ENCODE results near the gene FOXK2.

Gene FOXK2

GRCh38 chr17:82645516-82645915 lies 126.0 kb downstream of the FOXK2 start:
- DNase-seq = no peak

GRCh38 chr17:82647593-82648164 lies 128.1 kb downstream of the FOXK2 start:
- peak; percentile 38 for DNase-seq

DNA sequence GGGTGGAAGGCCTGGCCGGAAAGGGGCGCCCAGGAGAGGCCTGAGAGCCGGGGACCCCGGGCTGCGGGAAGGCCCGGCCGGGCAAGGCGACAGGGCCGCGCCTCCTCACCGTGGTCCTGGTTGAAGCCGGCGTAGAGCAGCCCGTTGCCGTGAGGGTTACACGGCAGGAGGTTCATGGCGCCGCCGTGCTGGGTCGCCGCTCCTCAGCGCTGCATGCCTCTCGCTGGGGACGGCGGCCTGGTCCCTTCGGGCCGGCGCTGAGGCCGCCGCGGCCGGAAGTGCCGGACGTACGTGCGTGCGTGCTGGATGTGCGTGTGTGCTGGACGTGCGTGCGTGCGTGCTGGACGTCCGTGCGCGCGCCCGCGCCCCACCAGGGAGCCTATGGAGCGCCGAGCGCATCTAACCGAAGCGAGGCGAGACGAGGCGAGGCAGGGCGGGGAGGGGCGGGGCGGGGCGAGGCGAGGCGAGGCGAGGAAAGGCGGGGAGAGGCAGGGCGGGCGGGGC lies 128.7 kb downstream of the FOXK2 start, which contains the start of gene WDR45B:
Gene WDR45B, minus strand, starts transcription at position 280 of the 504 bp plus-strand sequence. Its CDS starts 104 bp downstream, at position 176.
- DNase-seq = peak; percentile 93

DNA sequence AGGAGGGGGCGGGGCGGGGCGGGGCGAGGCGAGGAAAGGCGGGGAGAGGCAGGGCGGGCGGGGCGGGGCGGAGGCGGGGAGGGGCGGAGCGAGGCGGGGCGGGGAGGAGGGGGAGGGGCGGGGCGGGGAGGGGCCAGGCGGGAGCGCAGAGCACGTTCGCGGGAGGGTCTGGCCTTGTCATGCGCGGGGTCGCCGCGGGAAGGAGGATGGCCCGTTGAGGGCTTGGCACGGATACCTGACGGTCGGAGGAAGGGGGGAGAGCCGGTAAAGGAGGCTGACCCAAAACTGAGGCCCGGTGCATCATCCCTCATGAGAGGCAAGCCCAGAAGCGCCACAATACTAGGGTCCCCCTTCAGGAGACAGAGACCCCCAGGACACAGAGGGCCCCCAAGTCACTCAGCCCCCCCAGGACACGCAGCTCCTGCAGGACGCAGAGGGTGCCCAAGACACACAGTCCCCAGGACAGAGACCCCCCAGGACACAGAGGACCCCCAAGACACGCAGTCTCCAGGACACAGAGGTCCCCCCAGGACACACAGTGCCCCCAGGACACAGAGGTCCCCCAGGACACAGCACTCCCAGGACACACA lies 129.3 kb downstream of the FOXK2 start:
- DNase-seq = no peak

DNA sequence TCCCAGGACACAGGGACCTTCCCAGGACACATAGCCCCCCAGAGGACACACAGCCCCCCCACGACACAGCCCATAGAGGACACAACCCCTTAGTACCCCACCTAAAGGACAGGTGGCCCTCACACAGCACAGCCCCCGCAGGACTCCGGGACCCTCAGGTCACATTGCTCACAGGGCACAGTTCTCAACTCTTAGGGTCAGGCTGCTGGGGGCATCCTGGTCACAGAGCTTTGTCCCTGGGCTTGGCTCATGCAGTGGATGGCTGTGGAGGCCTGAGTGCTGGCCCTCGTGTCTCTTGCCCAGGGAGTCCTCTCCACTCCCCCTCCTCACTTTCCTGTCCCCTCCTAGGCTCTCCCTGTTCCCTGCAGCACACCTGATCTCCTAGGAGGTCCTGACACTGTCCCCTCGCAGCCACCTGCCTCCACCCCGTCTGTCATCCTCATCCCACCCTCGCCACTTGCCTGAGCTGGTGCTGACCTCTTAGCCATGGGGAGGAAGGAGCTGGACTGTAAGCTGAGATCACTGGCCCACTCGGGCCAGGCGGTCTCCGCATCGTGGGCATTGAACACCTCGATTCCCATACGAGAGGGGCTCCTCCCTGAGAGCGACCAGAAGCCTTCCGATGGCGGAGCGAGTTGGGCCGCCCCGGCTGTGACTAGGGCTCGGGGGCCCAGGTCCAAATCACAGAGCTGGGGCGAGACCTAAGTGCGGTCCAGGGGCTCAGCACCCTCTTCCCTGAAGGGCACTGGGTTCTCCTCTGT lies 130.1 kb downstream of the FOXK2 start:
- DNase-seq = no peak

- DNase-seq = no peak
Measured at GRCh38 chr17:82650723-82651122, 131.2 kb downstream of the FOXK2 start.

GRCh38 chr17:82653651-82654528 lies 134.4 kb downstream of the FOXK2 start:
- no peak for DNase-seq
